ENCODE data around the gene ZNF497. TPM values are rescaled to one million over a fixed set of nuclear protein-coding genes. Genes with fewer than 3 reads are reported as not detected.
A peak's percentile ranks its signal among the peaks of the same experiment; 100 is the strongest.

The ZNF497 gene
- total and polyA plus RNA-seq, 9 of the 15 experiments (the other 6 are each of a cell fraction or from before 2014, with no cell fraction given) = 0.06 to 0.98 (median 0.44) TPM; not detected in 1

GRCh38 chr19:58381460-58382212 lies 19.1 kb upstream of the ZNF497 start (continued):
- TF ChIP-seq SIN3A (IDR thresholded peaks at IDR 0.05; ENCODE audit: borderline replicate concordance in 2 of 2, control insufficient read depth in 1 of 2, low read depth in 2 of 2, low read length in 2 of 2) = no peak
- no peak for TF ChIP-seq ZNF699 (CRISPR knock-in tag; IDR thresholded peaks at IDR 0.05; ENCODE audit: insufficient replicate concordance)
- no peak; the same call in 1 of the 2 replicates for TF ChIP-seq TCF7 (IDR thresholded peaks at IDR 0.05; ENCODE audit: borderline replicate concordance)
- 0 out of 2 replicates have a peak, but pooled peaks have one; percentile 27 for TF ChIP-seq LEF1 (IDR thresholded peaks at IDR 0.05)
- no peak for TF ChIP-seq POLR2AphosphoS2 (IDR thresholded peaks at IDR 0.05; ENCODE audit: low read length)
- no peak for TF ChIP-seq HDAC8 (tag; IDR thresholded peaks at IDR 0.05)
- no peak for TF ChIP-seq SIN3B (IDR thresholded peaks at IDR 0.05; ENCODE audit: low read depth)
- peak; percentile 29 for TF ChIP-seq CHD1 (IDR thresholded peaks at IDR 0.05; ENCODE audit: low read length)
- TF ChIP-seq SRSF3 (IDR thresholded peaks at IDR 0.05; ENCODE audit: insufficient read depth, low read length) = no peak
- peak; percentile 62 for TF ChIP-seq VEZF1 (CRISPR knock-in tag; IDR thresholded peaks at IDR 0.05)
- TF ChIP-seq IFI16 (CRISPR knock-in tag; IDR thresholded peaks at IDR 0.05) = no peak
- TF ChIP-seq THRA (IDR thresholded peaks at IDR 0.05) = no peak
- TF ChIP-seq MTA2 (IDR thresholded peaks at IDR 0.05; ENCODE audit: low read depth) = no peak
- TF ChIP-seq ZNF277 (CRISPR knock-in tag; IDR thresholded peaks at IDR 0.05; ENCODE audit: borderline replicate concordance) = no peak
- peak; percentile 47 for TF ChIP-seq SMARCA5 (IDR thresholded peaks at IDR 0.05)
- TF ChIP-seq SIX5 (IDR thresholded peaks at IDR 0.05; ENCODE audit: borderline replicate concordance in 1 of 2, insufficient read depth in 1 of 2, low read depth in 1 of 2, low read length in 2 of 2) = no peak
- no peak for TF ChIP-seq ARID3A (IDR thresholded peaks at IDR 0.05; ENCODE audit: borderline replicate concordance, low read depth, low read length)
- no peak for TF ChIP-seq NFE2L1 (tag; IDR thresholded peaks at IDR 0.05; ENCODE audit: borderline replicate concordance, low read depth)
- no peak for TF ChIP-seq ZNF584 (CRISPR knock-in tag; IDR thresholded peaks at IDR 0.05; ENCODE audit: low read depth)

All from K562 (cell line).